ENCODE data around the gene TGM1.

TGM1 gene

GRCh38 chr14:24269910-24270536 lies 7.0 kb upstream of the TGM1 start:
- no peak for DNase-seq

GRCh38 chr14:24269368-24269767 lies 6.4 kb upstream of the TGM1 start:
- no peak for DNase-seq

- DNase-seq = no peak
Measured at GRCh38 chr14:24268225-24268624, 5.2 kb upstream of the TGM1 start.

GRCh38 chr14:24267516-24267915 lies 4.5 kb upstream of the TGM1 start:
- no peak for DNase-seq

GRCh38 chr14:24266344-24267244 lies 3.6 kb upstream of the TGM1 start:
- no peak for DNase-seq

GRCh38 chr14:24264298-24264697 lies 1.3 kb upstream of the TGM1 start:
- no peak for DNase-seq

GRCh38 chr14:24263848-24264247 lies 871 bp upstream of the TGM1 start:
- no peak for DNase-seq

- DNase-seq = no peak
Measured at GRCh38 chr14:24261969-24262327, 1.0 kb downstream of the TGM1 start.

- no peak for DNase-seq
Measured at GRCh38 chr14:24261256-24261968, 1.6 kb downstream of the TGM1 start.

GRCh38 chr14:24260780-24261157 lies 2.2 kb downstream of the TGM1 start:
- DNase-seq = no peak

- no peak for DNase-seq
Measured at GRCh38 chr14:24260026-24260779, 2.8 kb downstream of the TGM1 start.

- no peak for DNase-seq
Measured at GRCh38 chr14:24259282-24260025, 3.5 kb downstream of the TGM1 start.

- no peak for DNase-seq
Measured at GRCh38 chr14:24258548-24259265, 4.3 kb downstream of the TGM1 start.

- DNase-seq = no peak
Measured at GRCh38 chr14:24258119-24258518, 4.9 kb downstream of the TGM1 start.

GRCh38 chr14:24256960-24257359 lies 6.0 kb downstream of the TGM1 start:
- DNase-seq = no peak

GRCh38 chr14:24255931-24256711 lies 6.9 kb downstream of the TGM1 start:
- DNase-seq = no peak

GRCh38 chr14:24255438-24255837 lies 7.5 kb downstream of the TGM1 start:
- DNase-seq = no peak

GRCh38 chr14:24254630-24255392 lies 8.2 kb downstream of the TGM1 start:
- DNase-seq = no peak

GRCh38 chr14:24253936-24254335 lies 9.0 kb downstream of the TGM1 start:
- no peak for DNase-seq

Data from CD4-positive, alpha-beta T cell treated with Interferon alpha-2 for 1 hour (primary cell).